ENCODE results near the gene LURAP1L. TPM values are rescaled to one million over a fixed set of nuclear protein-coding genes. Genes with fewer than 3 reads are reported as not detected.

LURAP1L gene
- total RNA-seq, 1 donor from 2014 or later = 25.6 TPM

- no peak for DNase-seq
- Mint-ChIP-seq H3K9me3 (ENCODE audit: unreplicated experiment) (peaks cover 13% of the 10 kb centered on the region), H3K4me1 (ENCODE audit: low read depth, unreplicated experiment) (peaks cover 8% of the 10 kb centered on the region), H3K4me3 (ENCODE audit: unreplicated experiment) (no peak overlapping the region), H3K36me3 (ENCODE audit: unreplicated experiment) (no peaks in the 10 kb centered on the region), H3K27ac (ENCODE audit: unreplicated experiment) (no peak overlapping the region), H3K27me3 (ENCODE audit: unreplicated experiment) (peaks cover 13% of the 10 kb centered on the region)
- TF ChIP-seq CTCF (IDR thresholded peaks at IDR 0.05; ENCODE audit: partially characterized antibody, unreplicated experiment) = no peak
Measured at GRCh38 chr9:12773562-12773961, 1.3 kb upstream of the LURAP1L start.

- peak; percentile 33 for TF ChIP-seq CTCF (IDR thresholded peaks at IDR 0.05; ENCODE audit: partially characterized antibody, unreplicated experiment)
- Mint-ChIP-seq H3K4me3 (ENCODE audit: unreplicated experiment) (peak overlapping the region; percentile 99), H3K4me1 (ENCODE audit: low read depth, unreplicated experiment) (peaks cover 13% of the 10 kb centered on the region), H3K36me3 (ENCODE audit: unreplicated experiment) (no peaks in the 10 kb centered on the region), H3K9me3 (ENCODE audit: unreplicated experiment) (peaks cover 13% of the 10 kb centered on the region), H3K27me3 (ENCODE audit: unreplicated experiment) (peaks cover 13% of the 10 kb centered on the region), H3K27ac (ENCODE audit: unreplicated experiment) (peak overlapping the region; percentile 99)
- peak; percentile 77 for DNase-seq
Measured at GRCh38 chr9:12775679-12776512, 1.1 kb downstream of the LURAP1L start.

- Mint-ChIP-seq H3K4me1 (ENCODE audit: low read depth, unreplicated experiment) (peaks cover 15% of the 10 kb centered on the region), H3K27me3 (ENCODE audit: unreplicated experiment) (peaks cover 15% of the 10 kb centered on the region), H3K9me3 (ENCODE audit: unreplicated experiment) (peaks cover 15% of the 10 kb centered on the region), H3K36me3 (ENCODE audit: unreplicated experiment) (peaks cover 5% of the 10 kb centered on the region), H3K4me3 (ENCODE audit: unreplicated experiment) (peak overlapping the region; percentile 99), H3K27ac (ENCODE audit: unreplicated experiment) (peak overlapping the region; percentile 99)
- no peak for TF ChIP-seq CTCF (IDR thresholded peaks at IDR 0.05; ENCODE audit: partially characterized antibody, unreplicated experiment)
- peak; percentile 88 for DNase-seq
Measured at GRCh38 chr9:12776513-12777055, 1.8 kb downstream of the LURAP1L start.

- Mint-ChIP-seq H3K4me3 (ENCODE audit: unreplicated experiment) (peak overlapping the region; percentile 99), H3K9me3 (ENCODE audit: unreplicated experiment) (peaks cover 15% of the 10 kb centered on the region), H3K27ac (ENCODE audit: unreplicated experiment) (peak overlapping the region; percentile 99), H3K36me3 (ENCODE audit: unreplicated experiment) (peaks cover 13% of the 10 kb centered on the region), H3K4me1 (ENCODE audit: low read depth, unreplicated experiment) (peaks cover 15% of the 10 kb centered on the region), H3K27me3 (ENCODE audit: unreplicated experiment) (peaks cover 15% of the 10 kb centered on the region)
- no peak for DNase-seq
- no peak for TF ChIP-seq CTCF (IDR thresholded peaks at IDR 0.05; ENCODE audit: partially characterized antibody, unreplicated experiment)
Measured at GRCh38 chr9:12777121-12778022, 2.6 kb downstream of the LURAP1L start.

Data from glutamatergic neuron (in vitro differentiated cells).